ENCODE measurements around the gene DDX27.

The DDX27 gene

DNA sequence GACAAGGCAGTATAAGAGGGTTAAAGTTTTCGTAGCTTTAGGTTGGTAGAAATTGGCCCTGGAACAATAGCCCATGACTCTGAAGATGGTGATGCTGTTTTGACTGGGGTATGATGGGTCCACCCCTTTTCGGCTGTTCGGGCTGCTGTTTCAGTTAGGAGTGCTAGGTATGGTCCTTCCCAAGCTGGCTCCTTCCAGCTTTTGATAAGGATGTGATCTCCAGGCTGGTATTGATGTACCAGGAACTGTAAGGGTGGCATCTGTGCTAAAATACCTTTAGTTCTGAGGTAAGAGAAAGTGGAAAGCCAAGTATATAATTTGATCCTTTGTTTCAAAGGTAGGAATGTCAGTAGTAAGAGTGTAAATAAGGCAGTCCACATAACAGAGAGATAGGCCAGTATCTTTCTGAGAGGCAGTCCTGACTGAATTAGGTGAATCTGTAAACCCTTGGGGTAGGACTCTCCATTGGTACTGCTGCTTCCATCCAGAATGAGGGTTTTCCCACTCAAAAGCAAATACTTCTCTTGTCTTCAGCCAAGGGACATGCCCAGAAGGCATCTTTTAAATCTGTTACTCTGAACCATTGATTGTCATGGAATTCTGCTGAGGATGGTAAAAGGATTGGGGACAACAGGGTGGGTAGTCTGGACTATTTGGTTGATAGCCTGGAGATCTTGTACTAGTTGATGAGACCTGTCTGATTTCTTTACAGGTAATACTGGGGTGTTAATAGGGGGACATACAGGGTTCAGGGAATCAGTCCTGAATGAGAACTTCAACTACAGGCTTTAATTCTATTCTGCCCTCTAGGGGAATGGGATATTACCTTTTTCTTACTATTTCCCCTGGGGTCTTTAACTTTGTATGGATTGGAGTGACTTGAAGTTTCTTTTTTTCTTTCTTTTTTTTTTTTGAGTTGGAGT, 64.7 kb downstream of the DDX27 start:
- H3K4me1 Mint-ChIP-seq: peaks cover 90% of the 10 kb centered on the region
- ATAC-seq (no peak), DNase-seq (no peak)
- peaks cover 23 to 35% of the 10 kb centered on the region in 2 donors for H3K9me3 Mint-ChIP-seq
- no peaks in the 10 kb centered on the region for H3K27me3 Mint-ChIP-seq
- peak overlapping the region; percentile 94 for H3K4me3 Mint-ChIP-seq
- peak overlapping the region; percentile 29 to 82 for H3K27ac Mint-ChIP-seq

DNA sequence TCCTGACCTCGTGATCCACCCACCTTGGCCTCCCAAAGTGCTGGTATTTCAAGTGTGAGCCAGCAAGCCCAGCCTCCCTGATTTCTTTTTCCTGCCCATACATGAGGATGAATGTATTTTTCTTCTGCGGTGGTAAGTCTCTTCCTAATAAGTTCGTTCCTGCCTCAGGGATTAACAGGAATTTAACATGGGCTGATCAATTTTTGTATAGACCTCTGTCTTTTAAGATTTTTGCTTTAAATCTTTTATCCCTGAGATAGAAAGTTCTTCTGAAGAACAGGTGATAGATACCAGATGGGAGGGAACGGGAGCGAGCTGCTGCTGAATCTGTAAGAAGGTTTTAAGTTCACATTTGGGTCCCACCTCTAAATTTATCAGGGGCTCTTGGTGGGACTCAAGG, 65.6 kb downstream of the DDX27 start:
- Mint-ChIP-seq H3K4me1 (peaks cover 88% of the 10 kb centered on the region), H3K27ac (peak overlapping the region; percentile 68 to 79), H3K27me3 (no peaks in the 10 kb centered on the region), H3K9me3 (peaks cover 23 to 35% of the 10 kb centered on the region in 2 donors), H3K4me3 (peak overlapping the region; percentile 94)
- no peak for ATAC-seq
- DNase-seq: no peak

DNA sequence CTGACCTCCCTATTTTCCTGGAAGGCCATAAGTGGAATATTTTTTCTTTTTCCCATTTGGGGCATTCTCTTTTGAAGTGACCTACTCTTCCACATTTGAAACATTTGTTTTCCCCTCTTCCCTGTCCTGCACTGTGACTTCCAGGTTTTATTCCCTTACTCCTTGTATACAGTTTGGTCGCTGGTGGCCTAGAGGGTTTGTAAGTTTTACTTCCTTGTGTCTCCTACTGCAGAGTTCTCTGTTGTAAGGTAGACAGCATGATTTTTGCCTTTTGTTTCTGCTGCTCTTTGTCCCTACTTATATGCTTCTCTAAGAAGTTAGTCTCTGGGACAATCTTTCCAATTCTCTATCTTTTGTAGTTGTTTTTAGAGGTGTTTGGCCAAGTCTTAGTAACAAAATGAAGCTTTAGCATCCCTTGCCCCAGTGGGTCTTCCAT, 66.0 kb downstream of the DDX27 start:
- H3K9me3 Mint-ChIP-seq: peaks cover 21 to 34% of the 10 kb centered on the region in 2 donors
- H3K4me3 Mint-ChIP-seq: peak overlapping the region; percentile 59 to 94
- H3K27me3 Mint-ChIP-seq: no peaks in the 10 kb centered on the region
- H3K27ac Mint-ChIP-seq: no peak overlapping the region
- peaks cover 88% of the 10 kb centered on the region for H3K4me1 Mint-ChIP-seq
- ATAC-seq (no peak), DNase-seq (no peak)

DNA sequence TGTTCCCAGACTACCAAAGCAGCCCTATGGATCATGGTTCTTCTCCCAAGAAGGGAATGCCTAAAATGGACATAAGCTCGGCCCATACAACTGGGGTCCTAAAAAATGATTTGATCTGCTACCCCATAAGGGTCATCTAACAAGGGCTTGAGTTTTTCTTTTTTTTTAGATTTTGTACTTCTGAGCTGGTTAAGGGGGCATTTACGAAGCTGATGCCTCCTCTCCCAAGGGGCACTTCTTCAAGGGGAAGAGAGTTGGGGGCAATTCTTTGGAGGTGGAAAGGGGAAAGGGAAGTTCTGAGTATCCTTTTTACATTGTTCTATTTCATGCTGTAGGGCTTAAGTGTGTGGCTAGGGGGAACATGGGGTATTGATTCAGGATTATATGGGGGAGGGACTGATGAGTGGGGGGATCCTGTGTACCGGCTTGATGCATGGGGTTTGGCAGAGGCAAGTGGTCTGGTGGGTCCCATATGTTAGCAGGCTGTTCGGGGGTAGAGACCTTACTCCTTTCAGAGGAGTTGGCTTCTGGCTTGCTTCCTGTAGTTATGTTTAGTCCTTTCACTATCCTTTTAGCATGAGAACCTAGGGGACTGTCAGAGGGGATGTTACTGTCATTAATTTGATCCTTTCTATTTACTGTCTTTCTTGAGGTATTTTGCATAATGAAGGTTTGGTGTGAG, 66.7 kb downstream of the DDX27 start:
- Mint-ChIP-seq H3K4me1 (peaks cover 81% of the 10 kb centered on the region), H3K27ac (peak overlapping the region in 1 of 2 donors; percentile 63), H3K4me3 (peak overlapping the region; percentile 59 to 94), H3K9me3 (peaks cover 14 to 27% of the 10 kb centered on the region in 2 donors), H3K27me3 (no peaks in the 10 kb centered on the region)
- DNase-seq (no peak), ATAC-seq (no peak)

DNA sequence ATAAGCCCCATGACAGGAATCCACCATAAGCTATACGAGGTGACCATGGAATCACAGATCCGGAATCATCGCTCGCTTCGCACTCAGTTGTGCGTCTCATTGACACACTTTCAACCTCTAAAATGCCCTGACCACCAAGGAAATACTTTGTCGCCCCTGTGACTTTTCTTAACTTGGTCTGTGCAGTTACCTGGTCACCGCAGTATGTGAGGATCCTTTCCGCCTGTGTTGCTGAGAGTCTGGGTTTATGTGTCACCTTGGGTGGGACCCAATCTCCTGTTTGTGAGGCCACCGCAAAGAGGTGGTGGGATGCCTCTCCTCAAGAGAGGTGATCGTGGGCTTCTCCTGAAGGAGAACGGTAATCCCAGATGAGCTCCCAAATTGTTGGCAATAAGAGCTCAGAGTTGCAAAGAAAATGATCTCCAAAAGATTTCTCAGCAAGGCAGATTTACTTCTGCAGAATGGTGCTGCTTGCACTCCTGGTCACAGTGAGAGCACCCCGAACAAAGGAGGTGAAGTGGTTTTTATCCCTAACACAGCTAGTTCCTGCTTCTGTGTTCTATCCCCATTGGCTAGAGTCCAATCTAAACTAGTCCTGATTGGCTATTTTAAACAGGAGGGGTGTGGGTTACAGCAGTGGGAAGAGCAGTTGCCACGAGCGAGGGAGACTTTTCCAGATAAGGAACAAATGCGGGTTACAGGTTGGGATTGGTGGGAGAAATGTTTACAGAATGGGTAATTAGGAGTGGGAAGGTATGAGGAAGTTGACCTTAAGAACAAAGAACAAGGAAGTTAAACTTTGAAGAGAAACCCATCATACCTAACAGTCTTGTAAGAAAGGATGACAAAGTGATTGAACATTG, 67.7 kb downstream of the DDX27 start:
- ATAC-seq (no peak), DNase-seq (no peak)
- H3K4me3 Mint-ChIP-seq: peak overlapping the region in 1 of 2 donors; percentile 9
- H3K27me3 Mint-ChIP-seq: no peaks in the 10 kb centered on the region
- H3K27ac Mint-ChIP-seq: peak overlapping the region in 1 of 2 donors; percentile 50
- H3K9me3 Mint-ChIP-seq: peaks cover 6 to 20% of the 10 kb centered on the region in 2 donors
- peaks cover 71% of the 10 kb centered on the region for H3K4me1 Mint-ChIP-seq

- ATAC-seq (no peak), DNase-seq (no peak)
- H3K4me1 Mint-ChIP-seq: peaks cover 63% of the 10 kb centered on the region
- H3K9me3 Mint-ChIP-seq: peaks cover 6 to 20% of the 10 kb centered on the region in 2 donors
- peak overlapping the region; percentile 50 to 81 for H3K27ac Mint-ChIP-seq
- no peaks in the 10 kb centered on the region for H3K27me3 Mint-ChIP-seq
- H3K4me3 Mint-ChIP-seq: no peak overlapping the region
Observed at GRCh38 chr20:49287555-49288249, 68.5 kb downstream of the DDX27 start.

DNA sequence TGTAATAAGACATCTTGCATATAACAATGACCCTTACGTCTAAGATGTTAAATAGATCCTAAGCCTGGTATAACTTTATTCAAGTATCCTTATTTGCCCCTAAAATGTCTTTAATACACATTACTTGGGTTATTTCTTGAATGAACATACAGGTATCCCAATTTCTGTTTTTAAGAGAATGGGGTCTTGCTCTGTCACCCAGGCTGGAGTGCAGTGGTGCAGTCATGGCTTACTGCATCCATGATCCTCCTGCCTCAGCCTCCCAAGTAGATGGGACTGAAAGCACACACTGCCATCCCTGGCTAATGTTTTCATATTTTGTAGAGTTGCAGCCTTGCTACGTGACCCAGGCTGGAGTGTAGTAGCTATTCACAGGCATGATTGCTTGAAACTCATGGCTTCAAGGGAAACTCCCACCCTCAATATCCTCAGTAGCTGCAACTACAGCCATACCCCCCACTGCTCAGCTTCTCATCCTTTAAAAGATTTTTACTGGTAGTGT, 69.1 kb downstream of the DDX27 start:
- Mint-ChIP-seq H3K4me3 (no peak overlapping the region), H3K9me3 (peaks cover 6 to 20% of the 10 kb centered on the region in 2 donors), H3K4me1 (peaks cover 57% of the 10 kb centered on the region), H3K27ac (no peak overlapping the region), H3K27me3 (no peaks in the 10 kb centered on the region)
- DNase-seq (no peak), ATAC-seq (no peak)

- no peak for DNase-seq
- H3K4me1 Mint-ChIP-seq: peaks cover 50% of the 10 kb centered on the region
- H3K4me3 Mint-ChIP-seq: no peak overlapping the region
- H3K27me3 Mint-ChIP-seq: no peaks in the 10 kb centered on the region
- peaks cover 6 to 24% of the 10 kb centered on the region in 2 donors for H3K9me3 Mint-ChIP-seq
- no peak overlapping the region for H3K27ac Mint-ChIP-seq
- no peak for ATAC-seq
Observed at GRCh38 chr20:49288784-49289696, 69.8 kb downstream of the DDX27 start.

- H3K27me3 Mint-ChIP-seq: no peaks in the 10 kb centered on the region
- no peak overlapping the region for H3K4me3 Mint-ChIP-seq
- peaks cover 6 to 25% of the 10 kb centered on the region in 2 donors for H3K9me3 Mint-ChIP-seq
- no peak overlapping the region for H3K27ac Mint-ChIP-seq
- ATAC-seq: peak; percentile 34
- H3K4me1 Mint-ChIP-seq: peaks cover 33% of the 10 kb centered on the region
- no peak for DNase-seq
Observed at GRCh38 chr20:49290608-49291191, 71.5 kb downstream of the DDX27 start.

GRCh38 chr20:49291200-49291599, 72.0 kb downstream of the DDX27 start:
- Mint-ChIP-seq H3K4me3 (no peak overlapping the region), H3K9me3 (peaks cover 6 to 20% of the 10 kb centered on the region in 2 donors)

GRCh38 chr20:49292010-49292409, 72.8 kb downstream of the DDX27 start:
- Mint-ChIP-seq H3K27me3 (no peaks in the 10 kb centered on the region), H3K4me1 (peaks cover 26% of the 10 kb centered on the region), H3K4me3 (no peak overlapping the region), H3K9me3 (peaks cover 5 to 11% of the 10 kb centered on the region in 2 donors), H3K27ac (no peak overlapping the region)
- ATAC-seq (no peak), DNase-seq (no peak)

More at GRCh38 chr20:49291200-49291599, 72.0 kb downstream of the DDX27 start:
- Mint-ChIP-seq H3K27ac (no peak overlapping the region), H3K4me1 (peaks cover 28% of the 10 kb centered on the region), H3K27me3 (no peaks in the 10 kb centered on the region)
- peak; percentile 14 for ATAC-seq
- no peak for DNase-seq

- H3K27ac Mint-ChIP-seq: no peak overlapping the region
- no peak overlapping the region for H3K4me3 Mint-ChIP-seq
- peaks cover 24% of the 10 kb centered on the region for H3K4me1 Mint-ChIP-seq
- H3K27me3 Mint-ChIP-seq: no peaks in the 10 kb centered on the region
- ATAC-seq (no peak), DNase-seq (no peak)
- peaks cover 0 to 7% of the 10 kb centered on the region in 2 donors for H3K9me3 Mint-ChIP-seq
Observed at GRCh38 chr20:49293122-49293521, 73.9 kb downstream of the DDX27 start.
